Keratinocyte (primary cell): ENCODE measurements around the gene SYT11. TPM values are rescaled to one million over a fixed set of nuclear protein-coding genes. Genes with fewer than 3 reads are reported as not detected.

Source experiments
- DNase-seq: peaks from one replicate; pipeline ENCODE4 v3.0.0-alpha.2; 2011; ENCODE audit warnings: low read depth, missing footprints, low spot score
- FAIRE-seq: peaks from 2 replicates; lab custom pipeline; 2011; peaks lifted over from hg19 to GRCh38; lab: Jason Lieb, UNC
- H2AFZ ChIP-seq: 2 replicates; pipeline ENCODE4 v1.6.0; 2012; ENCODE audit warnings: low read length, control low read depth, inconsistent platforms; ENCODE audit not compliant: control insufficient read depth
- H3K27ac ChIP-seq: 2 replicates; pipeline ENCODE4 v1.5.1; 2011; ENCODE audit warnings: low read length; ENCODE audit not compliant: control insufficient read depth, insufficient read depth
- H3K27me3 ChIP-seq: 3 replicates; pipeline ENCODE4 v1.6.0; 2011; ENCODE audit warnings: low read length; ENCODE audit not compliant: control insufficient read depth, insufficient read depth; ENCODE audit errors: extremely low read depth
- H3K36me3 ChIP-seq, 2 experiments: 2 replicates in 1 of 2; 3 replicates in 1 of 2; pipeline ENCODE4 v1.5.1; 2011; ENCODE audit warnings: low read length in 2 of 2, mild to moderate bottlenecking in 1 of 2; ENCODE audit not compliant: control insufficient read depth in 2 of 2, insufficient read depth in 2 of 2; ENCODE audit errors: extremely low read depth in 1 of 2
- H3K4me1 ChIP-seq: 3 replicates; pipeline ENCODE4 v1.5.1; 2011; ENCODE audit warnings: low read length; ENCODE audit not compliant: control insufficient read depth, insufficient read depth; ENCODE audit errors: extremely low read depth
- H3K4me2 ChIP-seq: 3 replicates; pipeline ENCODE4 v1.6.0; 2011; ENCODE audit warnings: low read depth, low read length; ENCODE audit not compliant: control insufficient read depth, insufficient read depth; ENCODE audit errors: extremely low read depth
- H3K4me3 ChIP-seq, 3 experiments: fragments of 200-600 bp in 1 of 3; sonication (generic) in 1 of 3; 2 replicates in 2 of 3; 3 replicates in 1 of 3; pipeline ENCODE4 v1.5.1; 2011 to 2016; ENCODE audit warnings: low read length in 3 of 3, mild to moderate bottlenecking in 3 of 3, control low read depth in 2 of 3, inconsistent platforms in 1 of 3, low read depth in 1 of 3, mixed read lengths in 1 of 3, mixed run types in 1 of 3, moderate library complexity in 1 of 3; ENCODE audit not compliant: control insufficient read depth in 2 of 3, insufficient read depth in 2 of 3; ENCODE audit errors: extremely low read depth in 1 of 3
- H3K79me2 ChIP-seq: 2 replicates; pipeline ENCODE4 v1.6.0; 2012; ENCODE audit warnings: low read length; ENCODE audit not compliant: control insufficient read depth, insufficient read depth
- H3K9ac ChIP-seq: 3 replicates; pipeline ENCODE4 v1.6.0; 2011; ENCODE audit warnings: low read length; ENCODE audit not compliant: control insufficient read depth, insufficient read depth; ENCODE audit errors: extremely low read depth
- H3K9me1 ChIP-seq: 3 replicates; pipeline ENCODE4 v1.6.0; 2011; ENCODE audit warnings: low read length; ENCODE audit not compliant: control insufficient read depth, insufficient read depth; ENCODE audit errors: extremely low read depth
- H3K9me3 ChIP-seq: 2 replicates; pipeline ENCODE4 v1.5.1; 2012; ENCODE audit warnings: low read depth, low read length; ENCODE audit not compliant: control insufficient read depth
- H4K20me1 ChIP-seq: 3 replicates; pipeline ENCODE4 v1.6.0; 2011; ENCODE audit warnings: low read length; ENCODE audit not compliant: control insufficient read depth, insufficient read depth; ENCODE audit errors: extremely low read depth
- CTCF ChIP-seq, 3 experiments: IDR thresholded peaks in 1 of 3; conservative IDR thresholded peaks in 1 of 3; optimal IDR thresholded peaks in 1 of 3; 2 replicates in 2 of 3; 3 replicates in 1 of 3; pipeline versions ENCODE3 to v1.5.1; 2011; ENCODE audit warnings: low read length in 3 of 3, mild to moderate bottlenecking in 3 of 3, moderate library complexity in 2 of 3, control low read depth in 1 of 3, inconsistent platforms in 1 of 3; ENCODE audit not compliant: insufficient read depth in 2 of 3; ENCODE audit errors: extremely low read depth in 1 of 3
- EZH2 ChIP-seq: IDR thresholded peaks from one replicate; pipeline ENCODE4 v1.6.1; 2012; ENCODE audit warnings: inconsistent platforms, mild to moderate bottlenecking, low read length, moderate library complexity
- dilution Hi-C: fragments of 300-500 bp; cut with MboI; formaldehyde crosslinking; loops from one replicate; pipeline ENCODE4 v1.7.0; 2020; ENCODE audit warnings: low sequenced_read_pairs; ENCODE audit not compliant: extremely low pct_ligation_motif_present
- polyA plus RNA-seq, 5 experiments: library from polyadenylated mRNA; depleted of rRNA in 3 of 5; stranded (reverse) in 3 of 5; stranded (forward) in 1 of 5; unstranded in 1 of 5; fragments of >200 nt; gene quantifications; 1 replicate in 1 of 5; 2 replicates in 3 of 5; 3 replicates in 1 of 5; pipeline versions ENCODE4 v1.2.1 to v1.2.3, GENCODE V29; 2011 to 2012; ENCODE audit warnings: missing spikeins in 2 of 5, low read depth in 1 of 5, low replicate concordance in 1 of 5

Gene SYT11
- polyA plus RNA-seq, 1 donor (not counting 4 experiments of a cell fraction or from before 2014, with no cell fraction given), result 0.08 TPM

GRCh38 chr1:155827450-155827849 is 31.9 kb upstream of the SYT11 start:
- dilution Hi-C loops, result no loop called here
- Histone ChIP-seq H3K79me2 (no peaks in the 10 kb centered on the region), H2AFZ (no peak overlapping the region), H4K20me1 (no peaks in the 10 kb centered on the region), H3K27ac (no peak overlapping the region), H3K4me1 (no peaks in the 10 kb centered on the region), H3K4me2 (no peak overlapping the region), H3K9me1 (no peaks in the 10 kb centered on the region), H3K36me3 (peaks cover 2 to 8% of the 10 kb centered on the region in 2 experiments), H3K27me3 (no peaks in the 10 kb centered on the region), H3K9ac (no peak overlapping the region), H3K4me3 (no peak overlapping the region), H3K9me3 (no peaks in the 10 kb centered on the region)
- FAIRE-seq (no peak), DNase-seq (no peak)
- no peak for TF ChIP-seq EZH2
- no peak for TF ChIP-seq CTCF (optimal IDR thresholded peaks at IDR 0.05 in 1 of 3, IDR thresholded peaks at IDR 0.05 in 1 of 3, conservative IDR thresholded peaks at IDR 0.05 in 1 of 3; ENCODE audit: extremely low read depth in 1 of 3, insufficient read depth in 2 of 3, low read length in 3 of 3)

GRCh38 chr1:155831279-155831976 is 27.9 kb upstream of the SYT11 start:
- Histone ChIP-seq H3K4me2 (no peak overlapping the region), H3K4me1 (no peaks in the 10 kb centered on the region), H4K20me1 (no peaks in the 10 kb centered on the region), H3K9ac (no peak overlapping the region), H3K36me3 (peaks cover 0 to 3% of the 10 kb centered on the region in 2 experiments), H3K4me3 (no peak overlapping the region), H3K9me1 (no peaks in the 10 kb centered on the region), H3K27me3 (no peaks in the 10 kb centered on the region), H3K79me2 (peaks cover 4% of the 10 kb centered on the region), H2AFZ (no peak overlapping the region), H3K27ac (no peak overlapping the region), H3K9me3 (no peaks in the 10 kb centered on the region)
- DNase-seq (no peak), FAIRE-seq (no peak)
- dilution Hi-C loops, result no loop called here
- TF ChIP-seq CTCF (optimal IDR thresholded peaks at IDR 0.05 in 1 of 3, IDR thresholded peaks at IDR 0.05 in 1 of 3, conservative IDR thresholded peaks at IDR 0.05 in 1 of 3; ENCODE audit: extremely low read depth in 1 of 3, insufficient read depth in 2 of 3, low read length in 3 of 3), result no peak
- TF ChIP-seq EZH2, result no peak
